ENCODE measurements around the gene DMGDH.

- TF ChIP-seq CTCF (IDR thresholded peaks at IDR 0.05) (no peak), ZFX (IDR thresholded peaks at IDR 0.05; ENCODE audit: borderline replicate concordance) (no peak)
Observed at GRCh38 chr5:79070350-79070667, 835 bp upstream of the DMGDH start.
